NCI-H1105 treated with DMSO at 0.1 percent for 48 hours (cell line): ENCODE results near the gene ABHD12B.
"Not testable (repeated sequence)": the region's sequence is repeated elsewhere in the genome, so short reads cannot be mapped to it uniquely, and the experiment has no call there.

Experiments
- DNase-seq: peaks from one replicate; lab custom pipeline; 2025; lab: John Stamatoyannopoulos, UW

Gene ABHD12B

GRCh38 chr14:50936882-50937281 lies 65.0 kb downstream of the ABHD12B start:
- no peak for DNase-seq

- no peak for DNase-seq
Observed at GRCh38 chr14:50937325-50937724, 65.5 kb downstream of the ABHD12B start.

GRCh38 chr14:50937800-50938199 lies 65.9 kb downstream of the ABHD12B start:
- DNase-seq: no peak

- DNase-seq: no peak
Observed at GRCh38 chr14:50941151-50941550, 69.3 kb downstream of the ABHD12B start.

GRCh38 chr14:50941638-50942037 lies 69.8 kb downstream of the ABHD12B start:
- not testable (repeated sequence) for DNase-seq

GRCh38 chr14:50943261-50943942 lies 71.5 kb downstream of the ABHD12B start:
- no peak for DNase-seq

- no peak for DNase-seq
Observed at GRCh38 chr14:50943943-50944646, 72.2 kb downstream of the ABHD12B start, which contains the start of gene PYGL. Gene PYGL (minus strand): TSS chr14:50944483. CDS start chr14:50944403, 80 bp downstream.

- DNase-seq: peak; percentile 83
Observed at GRCh38 chr14:50944647-50945413, 73.0 kb downstream of the ABHD12B start.

GRCh38 chr14:50946234-50946935 lies 74.5 kb downstream of the ABHD12B start:
- no peak for DNase-seq

GRCh38 chr14:50947446-50947845 lies 75.6 kb downstream of the ABHD12B start:
- no peak for DNase-seq

GRCh38 chr14:50948205-50948604 lies 76.4 kb downstream of the ABHD12B start:
- DNase-seq: no peak

GRCh38 chr14:50951032-50951431 lies 79.2 kb downstream of the ABHD12B start:
- no peak for DNase-seq

GRCh38 chr14:50953502-50953901 lies 81.6 kb downstream of the ABHD12B start:
- no peak for DNase-seq
